CD4-positive, alpha-beta T cell treated with Interleukin-2 at 100 ng/mL for 4 hours (primary cell): ENCODE data around the gene EDEM3.
"Not testable (repeated sequence)": the region's sequence is repeated elsewhere in the genome, so short reads cannot be mapped to it uniquely, and the experiment has no call there.

Experiments used
- DNase-seq: peaks from one replicate; pipeline ENCODE4 v3.0.0-alpha.2; 2020; ENCODE audit warnings: low spot score

Gene EDEM3, protein sequence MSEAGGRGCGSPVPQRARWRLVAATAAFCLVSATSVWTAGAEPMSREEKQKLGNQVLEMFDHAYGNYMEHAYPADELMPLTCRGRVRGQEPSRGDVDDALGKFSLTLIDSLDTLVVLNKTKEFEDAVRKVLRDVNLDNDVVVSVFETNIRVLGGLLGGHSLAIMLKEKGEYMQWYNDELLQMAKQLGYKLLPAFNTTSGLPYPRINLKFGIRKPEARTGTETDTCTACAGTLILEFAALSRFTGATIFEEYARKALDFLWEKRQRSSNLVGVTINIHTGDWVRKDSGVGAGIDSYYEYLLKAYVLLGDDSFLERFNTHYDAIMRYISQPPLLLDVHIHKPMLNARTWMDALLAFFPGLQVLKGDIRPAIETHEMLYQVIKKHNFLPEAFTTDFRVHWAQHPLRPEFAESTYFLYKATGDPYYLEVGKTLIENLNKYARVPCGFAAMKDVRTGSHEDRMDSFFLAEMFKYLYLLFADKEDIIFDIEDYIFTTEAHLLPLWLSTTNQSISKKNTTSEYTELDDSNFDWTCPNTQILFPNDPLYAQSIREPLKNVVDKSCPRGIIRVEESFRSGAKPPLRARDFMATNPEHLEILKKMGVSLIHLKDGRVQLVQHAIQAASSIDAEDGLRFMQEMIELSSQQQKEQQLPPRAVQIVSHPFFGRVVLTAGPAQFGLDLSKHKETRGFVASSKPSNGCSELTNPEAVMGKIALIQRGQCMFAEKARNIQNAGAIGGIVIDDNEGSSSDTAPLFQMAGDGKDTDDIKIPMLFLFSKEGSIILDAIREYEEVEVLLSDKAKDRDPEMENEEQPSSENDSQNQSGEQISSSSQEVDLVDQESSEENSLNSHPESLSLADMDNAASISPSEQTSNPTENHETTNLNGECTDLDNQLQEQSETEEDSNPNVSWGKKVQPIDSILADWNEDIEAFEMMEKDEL

DNA sequence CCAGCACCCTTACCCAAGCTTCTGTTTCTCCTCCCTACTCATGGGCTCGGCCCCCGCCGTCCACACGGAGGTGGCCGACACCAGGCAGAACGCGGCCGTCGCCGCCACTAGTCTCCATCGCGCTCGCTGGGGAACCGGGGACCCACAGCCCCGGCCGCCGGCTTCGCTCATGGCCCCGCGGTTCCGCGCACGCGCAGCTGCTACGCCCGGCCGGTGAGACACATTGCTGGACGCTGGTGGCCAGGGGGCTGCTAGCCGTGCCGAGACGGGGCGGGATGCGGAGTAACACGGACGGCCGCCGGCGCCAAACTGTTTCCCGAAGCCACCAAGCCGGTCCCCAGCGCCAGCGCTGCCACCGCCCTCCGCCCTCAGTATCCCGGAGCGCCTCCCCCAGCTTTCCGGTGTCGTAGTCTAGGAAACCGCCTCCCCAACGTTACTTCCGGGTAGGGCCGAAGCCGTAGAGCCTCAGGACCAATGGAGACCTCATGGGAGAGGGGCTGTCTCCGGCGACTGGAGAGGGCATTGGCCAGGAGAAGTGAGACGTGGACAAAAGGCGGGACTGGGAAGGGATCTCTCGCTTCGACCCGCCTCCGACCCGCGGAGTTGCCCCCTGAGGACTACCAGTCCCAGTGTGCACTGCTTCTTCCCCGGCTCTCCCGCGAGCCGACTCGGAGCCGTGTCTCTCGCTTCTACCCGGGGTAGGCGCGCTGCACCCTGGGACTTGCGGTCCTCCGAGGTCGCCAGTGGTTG, at the start of gene EDEM3:
Gene EDEM3 (minus strand): TSS at position 383 of the 750 bp plus-strand sequence. CDS start 212 bp downstream, at position 171.
- peak; percentile 99 for DNase-seq

DNA sequence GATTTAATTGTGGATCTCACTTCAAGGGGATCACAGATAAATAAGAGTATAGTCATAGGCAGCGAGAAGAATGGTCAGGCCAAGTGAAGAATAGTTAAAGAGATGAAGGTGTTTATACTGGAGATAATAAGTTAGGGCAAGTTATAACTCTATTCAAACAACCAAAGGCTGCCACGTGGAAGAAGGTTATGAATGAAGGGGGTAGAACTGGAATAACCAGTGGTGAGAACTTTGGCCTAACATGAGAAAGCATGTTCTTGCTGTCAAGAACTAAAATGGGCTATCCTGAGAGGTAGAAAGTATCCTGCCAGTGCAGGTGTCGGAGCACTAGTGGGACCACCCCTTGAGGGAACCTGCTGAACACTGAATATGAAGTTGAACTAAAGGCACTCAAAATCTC, 49.6 kb upstream of the EDEM3 start:
- DNase-seq, result no peak

DNA sequence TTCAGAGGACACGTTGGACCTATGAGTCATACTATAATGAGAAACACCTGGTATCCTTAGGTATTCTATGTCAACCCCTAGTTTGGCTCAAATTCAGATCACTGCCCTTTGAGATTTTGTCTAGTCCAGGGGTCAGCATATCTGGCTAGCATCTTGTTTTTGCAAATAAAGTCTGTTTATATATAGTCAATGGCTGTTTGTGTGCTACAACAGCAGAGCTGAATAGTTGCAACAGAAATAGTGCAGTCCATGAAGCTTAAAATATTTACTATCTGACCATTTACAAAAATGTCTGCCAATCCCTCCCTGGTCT, 48.5 kb upstream of the EDEM3 start:
- no peak for DNase-seq

DNA sequence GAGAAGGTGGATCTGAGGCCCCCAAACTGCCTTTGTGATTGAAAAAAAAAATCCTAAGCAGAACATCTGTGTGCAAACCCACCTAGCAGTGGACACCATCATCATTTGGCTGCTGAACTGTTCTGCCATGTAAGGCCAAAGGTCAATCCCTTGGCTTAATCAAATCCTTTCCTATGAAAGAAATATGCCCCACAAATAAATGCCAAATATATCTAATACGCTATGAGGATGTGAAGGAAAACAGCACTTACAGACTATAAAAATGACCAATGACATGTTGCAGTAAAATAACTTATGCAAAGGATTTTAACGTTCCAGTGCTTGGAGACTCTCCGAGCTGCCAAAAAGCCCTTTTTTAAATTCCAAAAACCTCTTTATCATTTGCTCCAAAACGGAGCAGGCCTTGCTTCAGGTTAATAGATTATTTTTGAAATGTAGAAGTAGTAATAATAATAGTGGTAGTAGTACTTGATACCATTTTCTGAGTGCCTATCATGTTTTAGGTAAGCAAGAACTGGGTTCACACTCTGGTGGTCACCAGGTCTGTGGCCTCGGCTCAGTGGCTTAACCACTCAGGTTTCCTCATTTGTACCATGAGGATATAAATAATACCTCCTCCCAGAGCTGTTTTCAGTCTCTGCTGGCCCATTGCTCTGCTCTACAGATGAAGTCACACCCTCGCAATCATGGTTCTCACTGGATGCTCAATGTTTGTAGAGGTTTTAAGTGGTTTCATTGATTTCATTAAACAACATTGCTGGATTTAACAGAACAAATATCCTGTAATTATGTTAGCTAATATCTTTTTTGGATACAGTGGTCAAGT, 47.9 kb upstream of the EDEM3 start:
- DNase-seq, result no peak

DNA sequence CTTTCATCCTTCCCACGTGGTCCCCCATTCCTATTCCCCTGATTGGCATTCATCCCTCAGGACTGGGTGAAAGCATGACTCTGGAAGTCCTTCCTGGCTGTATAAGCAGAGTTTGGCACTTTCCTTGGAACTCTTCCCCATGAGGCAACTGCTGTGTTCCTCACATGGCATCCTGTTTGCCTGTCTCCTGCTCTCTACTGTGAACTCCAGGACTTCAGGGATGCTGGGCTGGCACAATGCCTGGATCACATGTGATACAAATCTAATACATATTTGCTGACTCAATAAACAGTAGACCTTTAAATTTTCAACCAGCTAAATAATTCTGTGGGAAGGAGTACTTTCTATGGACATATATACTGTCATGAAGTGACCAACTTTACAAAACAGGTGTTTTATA, 46.8 kb upstream of the EDEM3 start:
- no peak for DNase-seq

DNA sequence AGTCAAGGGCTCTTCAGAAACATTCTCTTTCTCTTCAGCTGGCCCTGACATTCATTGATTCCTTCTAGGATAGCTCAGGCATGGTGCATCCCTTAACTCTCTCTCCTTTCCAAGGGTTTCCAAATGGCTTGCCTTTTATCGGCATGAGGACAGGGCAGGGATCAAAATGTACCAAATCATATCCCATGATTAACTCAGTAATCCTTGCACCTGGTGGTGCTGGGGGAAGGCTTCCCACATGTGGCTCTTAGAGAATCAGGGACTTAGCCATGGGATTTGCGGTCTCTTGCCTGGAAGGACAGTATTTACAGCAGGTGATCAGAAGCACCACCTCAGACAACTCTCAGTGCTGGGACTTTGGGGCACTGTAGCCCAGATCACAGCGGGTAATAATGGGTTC, 46.2 kb upstream of the EDEM3 start:
- no peak for DNase-seq

DNA sequence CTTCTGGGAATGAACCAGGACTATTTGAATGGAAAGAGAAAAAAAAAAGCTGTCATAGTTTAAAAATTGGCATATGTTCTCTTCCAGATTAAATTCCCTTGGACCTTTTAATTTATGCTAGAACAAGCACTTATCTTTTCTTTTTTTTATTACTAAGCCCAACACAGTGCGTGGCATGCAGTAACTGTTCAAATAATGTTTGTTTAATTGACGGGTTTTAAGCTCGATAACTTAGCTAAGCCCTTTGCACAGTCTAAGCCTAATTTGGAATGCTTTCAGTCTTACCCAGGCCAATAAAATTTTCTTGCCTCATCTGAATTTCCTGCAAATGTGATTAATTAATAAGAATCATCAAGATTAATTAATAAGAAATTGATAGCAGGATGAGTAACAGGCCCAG, 39.3 kb upstream of the EDEM3 start:
- DNase-seq, result no peak

DNA sequence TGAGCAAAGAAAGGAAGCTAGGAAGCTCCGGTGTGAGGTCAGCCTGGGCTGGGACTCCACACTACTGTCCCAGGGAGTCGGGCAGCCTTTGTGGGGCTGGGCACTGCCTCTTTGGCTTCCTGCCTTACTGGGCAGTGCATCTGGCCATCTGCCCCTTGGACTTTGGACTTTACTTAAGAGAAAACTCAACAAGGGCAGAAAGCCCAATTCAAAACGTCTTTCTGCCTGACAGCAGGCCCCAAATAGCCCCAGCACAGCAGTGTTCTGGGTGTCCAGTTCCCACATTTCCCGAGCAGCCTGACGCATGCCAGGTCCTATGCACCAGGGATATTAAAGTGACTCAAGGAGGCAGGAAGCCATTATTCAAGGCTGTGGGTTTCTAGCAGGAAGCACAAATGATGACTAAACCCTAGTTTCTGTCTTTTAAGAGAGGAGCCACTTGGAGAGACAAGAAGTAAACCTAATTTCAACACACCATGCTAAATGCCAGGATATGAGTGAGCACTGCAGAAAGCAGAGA, 37.9 kb upstream of the EDEM3 start:
- peak; percentile 20 for DNase-seq

DNA sequence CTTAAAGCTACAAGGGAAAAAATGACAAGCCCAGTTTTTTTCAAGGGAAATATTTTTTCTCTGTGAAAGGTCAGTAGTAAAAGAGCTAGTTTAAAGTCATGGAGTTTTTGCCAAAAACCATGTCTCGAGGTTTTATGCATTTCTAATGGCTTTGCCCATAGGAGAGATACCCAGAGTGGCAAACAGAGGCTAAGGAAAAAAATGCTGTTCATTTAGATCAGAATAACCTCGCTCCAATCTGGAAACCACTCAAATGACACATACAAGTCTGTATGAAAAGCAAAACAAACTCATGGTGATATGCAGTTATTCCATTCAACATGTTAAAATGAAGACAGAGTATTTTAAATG, 36.9 kb upstream of the EDEM3 start:
- DNase-seq, result no peak

DNA sequence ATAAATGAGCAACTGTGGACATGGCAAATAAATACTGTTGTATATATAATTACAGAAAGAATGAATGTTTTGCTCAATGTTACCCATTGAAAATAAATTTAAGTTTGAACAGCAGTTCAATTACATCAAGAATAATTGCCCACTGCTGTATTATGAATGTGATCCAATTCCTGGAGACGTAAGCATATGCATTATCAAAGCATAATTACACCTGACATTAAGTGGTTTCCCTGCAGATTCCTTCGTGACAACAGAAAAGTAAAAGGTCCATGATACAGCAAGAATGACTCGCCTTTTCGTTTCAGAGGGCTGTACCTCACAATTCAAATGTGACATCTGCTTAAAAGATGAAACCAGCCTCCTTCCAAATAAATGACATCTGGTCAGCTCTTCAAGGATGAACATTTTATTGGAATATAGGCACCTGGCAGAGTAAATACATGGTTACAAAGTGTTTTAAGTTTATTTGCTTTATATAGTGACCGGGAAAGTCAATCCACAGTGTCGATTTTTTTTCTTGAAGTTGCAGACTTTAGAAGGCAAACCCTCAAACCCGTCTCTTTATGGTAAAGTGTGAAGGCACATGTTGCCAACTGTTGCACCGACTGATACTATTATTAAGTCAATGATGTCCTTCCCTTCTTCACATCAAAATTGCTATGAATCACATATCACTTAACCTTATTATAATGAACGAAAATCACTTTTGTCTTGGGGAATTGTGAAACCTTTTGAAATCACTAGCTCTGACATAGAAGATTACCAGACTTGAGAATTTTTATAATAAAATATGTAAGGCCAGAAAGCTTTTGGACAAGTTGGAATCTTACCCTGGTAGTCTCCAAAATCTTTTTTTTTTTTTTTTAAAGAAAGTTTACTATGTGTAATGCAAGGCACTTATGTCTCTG, 36.2 kb upstream of the EDEM3 start:
- no peak for DNase-seq

DNA sequence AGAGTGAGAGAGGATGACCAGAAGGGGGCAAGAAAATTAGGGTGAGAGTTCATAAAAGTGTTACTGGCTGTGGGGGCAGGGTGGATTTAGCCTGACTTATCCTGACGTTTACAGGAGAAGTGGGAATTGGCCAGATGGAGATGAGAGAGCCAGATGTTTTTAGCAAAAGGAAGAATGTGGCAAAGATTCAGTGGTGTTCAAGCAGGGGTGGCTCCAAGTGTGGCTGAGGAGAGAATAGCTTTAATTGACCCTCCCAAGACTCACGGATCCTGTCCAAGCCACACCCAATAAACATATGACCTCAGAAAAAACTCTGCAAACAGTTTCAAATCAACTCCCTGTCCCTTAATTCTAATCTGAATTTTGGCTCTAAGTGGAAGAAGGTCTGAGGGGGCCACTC, 35.2 kb upstream of the EDEM3 start:
- no peak for DNase-seq

DNA sequence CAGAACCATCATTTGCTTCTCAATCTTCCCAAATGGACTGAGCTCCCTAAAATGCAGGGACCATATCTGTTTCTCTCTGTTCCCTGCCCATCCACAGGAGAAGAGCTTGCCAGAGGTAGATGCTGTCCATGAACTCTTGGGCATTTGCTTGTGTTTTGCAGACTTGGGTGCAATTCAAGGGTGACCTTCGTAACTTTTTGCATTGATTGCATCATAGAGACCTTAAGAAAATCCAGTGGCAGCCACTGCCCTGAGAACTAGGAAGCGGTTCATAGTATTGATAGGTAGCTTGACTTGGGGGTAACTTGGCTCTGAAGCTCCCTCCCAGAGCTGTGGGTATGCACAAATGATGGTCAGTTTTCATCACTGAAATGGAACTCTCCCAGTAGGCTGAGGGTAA, 34.3 kb upstream of the EDEM3 start:
- DNase-seq, result no peak

DNA sequence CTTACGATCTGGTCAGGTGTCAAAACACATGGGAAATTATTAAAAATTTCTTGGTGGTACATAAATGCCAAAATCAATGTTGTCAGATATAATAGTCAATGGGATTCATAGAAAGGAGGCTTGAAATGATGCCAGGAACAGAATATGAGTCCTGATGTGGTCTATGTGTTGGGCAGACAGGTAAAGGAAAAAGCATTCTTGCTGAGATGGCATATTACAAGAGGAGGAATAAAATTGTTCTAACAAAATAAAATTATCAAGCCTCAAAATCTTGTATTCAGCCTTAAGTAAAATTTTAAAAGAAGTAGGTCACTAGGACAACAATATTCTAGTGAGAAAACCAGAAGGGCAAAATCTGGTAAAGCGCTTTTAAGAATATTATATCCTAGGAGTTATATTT, 30.9 kb upstream of the EDEM3 start:
- no peak for DNase-seq

DNA sequence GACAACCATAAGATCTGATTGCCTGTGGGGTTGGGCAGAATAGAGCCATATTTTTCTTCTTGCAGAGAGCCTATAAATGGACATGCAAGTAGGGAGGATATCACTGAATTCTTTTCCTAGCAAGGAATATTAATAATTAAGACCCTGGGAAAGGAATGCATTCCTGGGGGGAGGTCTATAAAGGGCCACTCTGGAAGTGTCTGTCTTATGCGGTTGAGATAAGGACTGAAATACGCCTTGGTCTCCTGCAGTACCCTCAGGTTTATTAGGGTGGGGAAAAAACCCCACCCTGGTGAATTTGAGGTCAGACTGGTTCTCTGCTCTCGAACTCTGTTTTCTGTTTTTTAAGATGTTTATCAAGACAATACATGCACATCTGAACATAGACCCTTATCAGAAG, 29.1 kb upstream of the EDEM3 start:
- not testable (repeated sequence) for DNase-seq

DNA sequence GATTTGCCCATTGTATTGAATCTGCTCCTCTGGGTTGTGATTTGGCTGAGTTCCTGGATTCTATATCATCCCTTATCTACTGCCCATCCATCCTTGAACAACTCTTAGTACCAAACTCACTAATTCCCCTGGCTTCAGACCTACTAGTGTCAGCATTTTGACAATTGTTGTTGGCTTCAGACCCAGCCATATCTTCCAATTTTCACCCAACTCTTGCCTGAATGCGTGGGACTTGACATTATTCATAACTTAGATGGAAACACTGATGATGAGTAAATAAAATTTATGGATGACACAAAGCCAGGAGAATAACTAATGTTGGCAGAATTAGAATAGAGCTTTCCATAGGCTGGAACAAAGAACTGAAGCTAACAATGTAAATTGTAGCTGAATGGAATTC, 27.3 kb upstream of the EDEM3 start:
- DNase-seq, result no peak

DNA sequence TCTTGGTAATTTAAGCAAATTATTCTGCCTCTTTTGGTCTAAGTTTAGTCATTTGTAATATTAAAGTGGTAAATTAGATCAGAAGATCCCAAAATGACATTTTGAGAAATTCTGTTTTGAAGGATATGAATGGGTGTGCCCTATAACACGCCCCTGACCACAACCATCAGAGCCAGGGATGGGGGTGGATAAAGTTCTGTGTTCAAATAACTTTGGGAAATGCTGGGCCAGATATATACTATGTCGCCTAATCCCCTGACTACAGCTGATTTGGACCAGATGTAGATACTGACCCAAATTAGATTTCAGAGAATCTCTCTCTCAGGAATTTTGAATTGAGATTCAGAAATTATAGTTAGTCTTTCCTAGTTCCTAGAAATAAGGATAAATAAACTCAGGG, 21.2 kb upstream of the EDEM3 start:
- DNase-seq, result no peak

DNA sequence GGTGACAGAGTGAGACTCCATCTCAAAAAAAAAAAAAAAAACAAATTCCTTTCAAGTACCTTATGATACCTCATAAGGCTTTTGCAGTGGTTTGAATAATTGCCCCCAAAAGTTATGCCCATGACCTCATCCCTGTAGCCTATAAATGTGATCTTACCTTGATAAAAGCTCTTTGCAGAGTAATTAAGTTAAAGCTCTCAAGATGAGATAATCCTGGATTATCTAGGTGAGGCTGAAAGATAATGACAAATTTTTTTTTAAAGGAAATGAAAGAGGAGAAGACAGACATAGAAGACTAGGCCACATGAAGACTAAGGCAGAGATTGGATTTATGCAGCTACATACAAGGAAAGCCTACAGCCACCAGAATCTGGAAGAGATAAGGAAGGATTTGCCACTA, 20.7 kb upstream of the EDEM3 start:
- DNase-seq, result no peak

DNA sequence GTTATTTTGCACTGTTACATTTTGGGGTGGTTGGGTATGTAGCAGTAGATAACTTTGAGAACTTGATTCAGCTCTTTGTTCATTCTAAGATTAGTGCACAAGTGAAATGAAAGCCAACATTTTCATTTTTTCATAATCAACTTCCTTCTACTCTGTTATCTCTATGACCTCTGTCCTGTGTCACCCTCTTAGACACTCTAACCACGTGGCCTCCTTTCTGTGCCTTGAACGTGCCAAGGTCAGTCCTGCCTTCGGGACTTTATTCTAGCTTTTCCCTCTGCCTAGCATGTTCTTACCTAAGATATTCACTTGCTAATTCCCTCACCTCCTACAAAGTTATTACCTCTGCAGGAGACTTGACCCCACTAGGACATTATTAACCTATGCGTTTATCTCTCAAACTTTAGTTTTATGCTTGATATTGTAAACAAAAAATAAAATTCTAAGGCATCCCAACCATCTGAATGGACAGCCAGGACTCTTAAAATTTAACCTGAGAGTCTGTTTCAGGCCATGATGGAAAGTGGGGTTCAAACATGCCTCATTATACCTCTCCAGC, 19.2 kb upstream of the EDEM3 start:
- DNase-seq, result no peak

DNA sequence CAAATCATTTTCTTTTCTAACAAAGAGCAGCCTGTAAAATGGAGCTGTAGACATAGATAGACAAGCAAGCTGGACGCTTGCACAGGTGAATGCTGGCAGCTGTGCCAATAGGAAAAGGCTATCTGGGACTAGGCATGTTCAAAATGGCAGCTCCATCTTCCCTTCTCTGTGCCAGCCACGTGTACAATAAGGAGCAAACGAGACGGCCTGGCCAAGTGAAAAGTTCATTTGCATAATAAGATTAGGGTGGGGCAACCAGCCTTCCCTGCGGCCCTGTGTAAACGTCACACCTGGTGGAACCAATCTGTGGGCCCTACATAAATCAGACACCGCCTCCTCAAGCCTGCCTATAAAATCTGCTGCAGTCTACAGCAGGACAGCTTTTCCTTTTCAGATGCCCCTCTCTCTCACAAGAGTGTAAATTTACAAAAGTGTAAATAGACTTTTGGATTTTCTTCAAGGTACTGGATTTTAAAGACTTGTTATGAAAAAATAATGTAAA, 16.6 kb upstream of the EDEM3 start:
- no peak for DNase-seq
